Measurements from ENCODE around the gene GRIN3B.

The GRIN3B gene

GRCh38 chr19:1041835-1042685 lies 41.8 kb downstream of the GRIN3B start:
- no peak for DNase-seq (ENCODE audit: low spot score)

DNA sequence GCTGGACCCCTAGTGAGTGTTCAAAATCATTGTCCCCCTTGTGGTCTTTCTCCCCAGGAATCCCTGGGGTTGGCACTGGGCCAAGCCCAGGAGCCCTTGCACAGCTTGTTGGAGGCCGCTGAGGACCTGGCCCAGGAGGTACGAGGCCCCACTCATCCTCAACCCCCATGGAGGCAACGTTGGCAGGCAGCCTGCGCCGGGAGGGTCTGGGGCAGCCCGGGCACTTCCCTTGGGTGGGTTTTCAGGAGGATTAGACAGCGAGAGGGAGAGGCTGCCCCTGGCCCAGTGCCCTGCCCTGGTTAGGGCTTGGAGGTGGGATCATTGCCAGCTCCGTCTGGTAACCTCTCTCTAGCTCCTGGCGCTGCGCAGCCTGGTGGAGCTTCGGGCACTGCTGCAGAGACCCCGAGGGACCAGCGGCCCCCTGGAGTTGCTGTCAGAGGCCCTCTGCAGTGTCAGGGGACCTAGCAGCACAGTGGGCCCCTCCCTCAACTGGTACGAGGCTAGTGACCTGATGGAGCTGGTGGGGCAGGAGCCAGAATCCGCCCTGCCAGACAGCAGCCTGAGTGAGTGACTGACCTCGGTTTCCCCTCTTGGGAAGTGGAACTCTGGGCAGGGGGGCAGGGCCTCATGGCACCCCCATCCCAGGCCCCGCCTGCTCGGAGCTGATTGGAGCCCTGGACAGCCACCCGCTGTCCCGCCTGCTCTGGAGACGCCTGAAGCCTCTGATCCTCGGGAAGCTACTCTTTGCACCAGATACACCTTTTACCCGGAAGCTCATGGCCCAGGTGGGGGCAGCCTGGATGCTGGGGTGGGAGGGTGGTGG lies 42.7 kb downstream of the GRIN3B start:
- DNase-seq (ENCODE audit: low spot score): no peak

- peak; percentile 83 for DNase-seq (ENCODE audit: low spot score)
These were observed 45.0 kb downstream of the GRIN3B start for GRCh38 chr19:1045247-1045603.

DNA sequence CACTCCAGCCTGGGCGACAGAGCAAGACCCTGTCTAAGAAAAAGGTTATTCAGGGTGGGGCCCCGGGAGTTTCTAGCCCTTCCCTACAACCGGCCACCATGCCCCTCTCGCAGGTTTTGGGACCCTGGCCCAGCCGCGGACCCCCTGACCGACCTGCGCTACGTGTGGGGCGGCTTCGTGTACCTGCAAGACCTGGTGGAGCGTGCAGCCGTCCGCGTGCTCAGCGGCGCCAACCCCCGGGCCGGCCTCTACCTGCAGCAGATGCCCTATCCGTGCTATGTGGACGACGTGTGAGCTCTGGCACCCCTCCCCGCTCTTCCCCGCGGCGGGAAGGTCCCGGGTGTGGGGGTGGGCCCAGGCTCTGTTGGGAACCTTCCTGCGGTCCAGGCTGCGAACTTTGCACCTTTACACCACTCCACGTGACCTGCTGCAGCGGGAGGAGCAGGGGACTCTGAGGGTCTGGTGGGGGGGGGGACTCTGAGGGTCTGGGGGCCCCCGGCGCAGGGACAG lies 46.0 kb downstream of the GRIN3B start:
- no peak for DNase-seq (ENCODE audit: low spot score)

- no peak for DNase-seq (ENCODE audit: low spot score)
These were observed 46.8 kb downstream of the GRIN3B start for GRCh38 chr19:1046836-1047695.

GRCh38 chr19:1047696-1048147 lies 47.5 kb downstream of the GRIN3B start:
- no peak for DNase-seq (ENCODE audit: low spot score)

DNA sequence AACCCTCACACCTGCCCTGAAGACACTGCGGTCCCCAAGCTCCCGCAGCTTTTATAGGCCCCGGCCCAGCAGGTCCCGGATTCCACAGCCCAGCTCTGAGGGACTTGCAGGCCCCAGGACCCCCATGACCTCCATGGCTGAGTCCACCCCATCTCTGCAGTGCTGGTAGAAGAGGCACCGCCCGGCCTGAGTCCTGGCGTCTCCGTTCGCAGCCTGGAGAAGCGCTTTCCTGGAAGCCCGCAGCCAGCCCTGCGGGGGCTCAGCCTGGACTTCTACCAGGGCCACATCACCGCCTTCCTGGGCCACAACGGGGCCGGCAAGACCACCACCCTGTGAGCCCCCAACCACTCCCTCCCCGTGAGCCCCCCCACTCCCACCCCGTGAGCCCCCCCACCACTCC lies 48.9 kb downstream of the GRIN3B start:
- no peak for DNase-seq (ENCODE audit: low spot score)

GRCh38 chr19:1049800-1050199 lies 49.6 kb downstream of the GRIN3B start:
- no peak for DNase-seq (ENCODE audit: low spot score)

DNA sequence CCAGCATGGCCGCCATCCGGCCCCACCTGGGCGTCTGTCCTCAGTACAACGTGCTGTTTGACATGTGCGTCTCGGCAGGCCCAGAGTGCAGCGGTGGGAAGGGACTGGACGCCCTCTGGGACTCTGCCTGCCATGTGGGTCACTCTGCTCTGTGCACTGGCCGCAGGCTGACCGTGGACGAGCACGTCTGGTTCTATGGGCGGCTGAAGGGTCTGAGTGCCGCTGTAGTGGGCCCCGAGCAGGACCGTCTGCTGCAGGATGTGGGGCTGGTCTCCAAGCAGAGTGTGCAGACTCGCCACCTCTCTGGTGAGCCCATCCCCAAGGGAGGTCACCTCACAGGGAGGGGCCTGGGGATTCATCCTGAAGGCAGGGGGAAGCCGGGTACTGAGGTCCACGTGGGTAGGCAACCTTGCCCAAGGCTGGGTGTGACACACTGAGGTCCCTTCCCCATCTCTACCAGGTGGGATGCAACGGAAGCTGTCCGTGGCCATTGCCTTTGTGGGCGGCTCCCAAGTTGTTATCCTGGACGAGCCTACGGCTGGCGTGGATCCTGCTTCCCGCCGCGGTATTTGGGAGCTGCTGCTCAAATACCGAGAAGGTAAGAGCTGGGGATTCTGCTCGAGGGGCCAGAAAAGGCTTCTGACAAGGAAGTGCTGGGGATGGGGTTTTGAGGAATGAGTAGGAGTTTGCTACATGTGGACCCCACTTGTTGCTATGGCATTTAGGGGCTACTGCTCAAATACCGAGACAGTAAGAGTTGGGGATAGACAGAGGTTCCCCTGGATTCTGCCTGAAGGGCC lies 51.0 kb downstream of the GRIN3B start:
- DNase-seq (ENCODE audit: low spot score): no peak

GRCh38 chr19:1051791-1052190 lies 51.6 kb downstream of the GRIN3B start:
- DNase-seq (ENCODE audit: low spot score): no peak

DNA sequence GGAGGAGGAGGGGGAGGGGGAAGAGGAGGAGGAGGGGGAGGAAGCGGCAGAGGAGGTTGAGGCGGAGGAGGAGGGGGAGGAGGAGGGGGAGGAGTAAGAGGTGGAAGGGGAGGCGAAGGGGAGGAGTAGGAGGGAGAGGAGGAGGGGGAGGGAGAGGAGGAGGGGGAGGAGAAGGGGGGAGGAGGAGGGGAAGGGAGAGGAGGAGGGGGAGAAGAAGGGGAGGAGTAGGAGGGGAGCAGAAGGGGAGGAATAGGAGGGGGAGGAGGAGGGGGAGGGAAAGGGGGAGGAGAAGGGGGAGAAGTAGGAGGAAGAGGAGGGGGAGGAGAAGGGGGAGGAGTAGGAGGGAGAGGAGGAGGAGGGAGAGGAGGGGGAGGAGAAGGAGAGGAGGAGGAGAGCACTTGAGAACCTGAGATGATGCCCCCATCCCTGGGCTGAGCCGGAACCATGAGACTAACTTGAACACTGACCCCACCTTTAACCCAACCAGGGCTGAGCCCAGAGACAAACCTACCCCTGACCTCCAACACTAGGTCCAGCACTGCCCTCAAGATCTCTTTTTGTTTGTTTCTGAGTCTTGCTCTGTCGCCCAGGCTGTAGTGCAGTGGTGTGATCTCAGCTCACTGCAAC lies 52.2 kb downstream of the GRIN3B start:
- no peak for DNase-seq (ENCODE audit: low spot score)

GRCh38 chr19:1053176-1054101 lies 53.2 kb downstream of the GRIN3B start:
- DNase-seq (ENCODE audit: low spot score): no peak

GRCh38 chr19:1054102-1055027 lies 54.1 kb downstream of the GRIN3B start:
- DNase-seq (ENCODE audit: low spot score): no peak

- no peak for DNase-seq (ENCODE audit: low spot score)
These were observed 54.8 kb downstream of the GRIN3B start for GRCh38 chr19:1055028-1055425.

- DNase-seq (ENCODE audit: low spot score): no peak
These were observed 55.8 kb downstream of the GRIN3B start for GRCh38 chr19:1055886-1056620.

DNA sequence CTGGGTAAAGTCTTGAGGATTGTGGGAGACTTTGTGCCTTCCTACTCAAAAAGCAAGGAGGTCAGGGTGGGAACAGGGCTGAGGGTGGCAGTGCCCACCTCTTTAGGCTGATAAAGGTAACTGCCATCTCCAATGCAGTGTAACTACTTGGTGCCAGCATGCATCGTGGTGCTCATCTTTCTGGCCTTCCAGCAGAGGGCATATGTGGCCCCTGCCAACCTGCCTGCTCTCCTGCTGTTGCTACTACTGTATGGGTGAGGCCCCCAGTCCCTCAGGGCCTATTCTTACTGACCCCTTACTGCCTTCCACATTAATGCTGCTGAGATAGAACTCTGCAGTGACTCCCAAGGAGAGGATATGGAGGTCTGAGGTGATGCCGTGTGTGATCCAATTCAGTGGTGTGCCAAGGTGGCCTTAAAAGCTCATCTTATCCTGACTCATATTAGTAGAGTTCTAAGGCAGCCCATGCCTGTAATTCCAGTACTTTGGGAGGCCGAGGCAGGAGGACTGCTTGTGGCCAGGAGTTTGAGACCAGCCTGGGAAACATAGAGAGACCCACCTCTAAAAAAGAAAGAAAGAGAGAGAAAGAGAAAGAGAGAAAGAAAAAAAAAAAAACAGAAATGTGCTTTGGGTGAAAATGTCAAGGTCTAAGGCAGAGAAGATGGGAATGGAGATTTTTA lies 57.1 kb downstream of the GRIN3B start:
- DNase-seq (ENCODE audit: low spot score): peak; percentile 36

GRCh38 chr19:1058112-1058511 lies 57.9 kb downstream of the GRIN3B start:
- no peak for DNase-seq (ENCODE audit: low spot score)

Measured in hematopoietic multipotent progenitor cell treated with erythropoietin and hydrocortisone succinate and interleukin-3 and kit ligand, for 15 days (in vitro differentiated cells).